HG02642 (cell line): Measurements from ENCODE around the gene DNAJC1.
"Not testable (repeated sequence)": the region's sequence is repeated elsewhere in the genome, so short reads cannot be mapped to it uniquely, and the experiment has no call there.

Source experiments
- ATAC-seq: cut with Tn5 transposase; IDR thresholded peaks from one replicate; pipeline ENCODE4 v1.9.1; 2021; ENCODE audit warnings: mild to moderate bottlenecking; ENCODE audit not compliant: unreplicated experiment, poor library complexity

DNAJC1 gene

DNA sequence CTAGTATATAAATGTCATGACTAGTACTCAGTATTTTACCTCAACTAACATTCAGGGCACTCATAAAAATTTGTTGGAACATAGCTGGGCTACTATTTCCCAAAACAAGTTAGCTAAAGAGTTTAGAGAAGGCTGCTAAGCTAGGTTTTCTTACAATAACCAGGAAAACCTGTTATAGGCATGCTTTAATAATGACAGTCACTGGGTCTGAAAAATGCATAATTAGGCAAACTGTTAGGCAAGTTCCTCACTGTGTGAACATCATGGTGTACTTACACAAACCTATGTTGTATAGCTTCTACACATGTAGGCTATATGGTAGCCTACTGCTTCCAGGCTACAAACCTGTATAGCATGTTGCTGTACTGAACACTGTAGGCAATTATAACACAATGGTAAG, 79.0 kb downstream of the DNAJC1 start:
- no peak for ATAC-seq

DNA sequence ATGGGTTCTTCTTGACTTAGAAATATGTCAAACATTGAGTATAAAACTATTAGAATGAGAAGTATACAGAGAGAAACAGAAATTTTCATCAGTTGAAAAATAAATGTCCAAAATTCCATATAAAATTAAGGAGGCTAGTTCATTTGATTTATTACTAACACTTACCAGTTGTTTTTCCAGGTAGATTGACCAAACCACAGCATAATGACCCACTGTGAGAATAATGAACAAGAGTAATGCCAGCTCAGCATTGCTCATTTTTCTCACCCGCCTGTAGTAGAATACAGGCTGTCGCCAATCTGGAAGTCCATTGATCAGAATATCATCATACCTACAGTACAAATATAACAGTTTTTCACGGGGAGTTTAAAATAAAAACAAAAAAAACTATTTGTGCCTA, 82.9 kb downstream of the DNAJC1 start:
- no peak for ATAC-seq

DNA sequence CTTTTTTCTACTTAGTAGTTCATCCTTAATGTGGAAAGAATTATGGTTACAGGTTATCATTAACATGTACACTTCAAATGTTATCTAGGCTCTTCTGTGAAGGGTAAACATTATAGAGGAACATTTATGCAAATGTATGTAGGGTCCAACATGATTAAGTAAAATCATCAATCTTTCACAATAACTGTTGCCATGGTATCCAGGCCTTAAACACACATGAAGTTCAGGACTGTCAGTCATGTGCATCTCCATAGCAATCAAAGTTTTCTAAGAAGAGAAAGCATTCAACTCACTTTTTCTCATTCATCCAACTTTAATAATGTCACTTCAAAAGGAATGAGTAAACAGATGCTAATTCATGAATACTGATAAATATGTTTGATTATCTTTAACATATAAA, 83.6 kb downstream of the DNAJC1 start:
- no peak for ATAC-seq

DNA sequence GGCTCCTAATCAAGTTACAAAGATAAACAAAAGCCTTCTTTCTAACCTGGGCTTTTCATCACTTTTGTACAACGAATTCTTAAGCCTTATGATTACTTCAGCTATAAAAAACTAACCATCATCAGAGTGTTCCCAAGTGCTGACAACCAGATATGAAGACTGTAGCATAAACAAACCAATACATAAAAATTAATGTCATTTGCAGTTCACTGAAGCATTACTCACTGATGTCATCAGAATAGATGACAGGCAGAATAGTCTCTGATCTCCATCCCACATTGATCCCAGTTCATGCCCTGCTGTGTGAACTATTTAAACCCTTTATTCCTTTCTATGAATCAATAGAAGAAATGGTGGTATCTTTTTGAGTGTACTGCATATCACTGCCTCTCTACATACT, 84.4 kb downstream of the DNAJC1 start:
- ATAC-seq = no peak

DNA sequence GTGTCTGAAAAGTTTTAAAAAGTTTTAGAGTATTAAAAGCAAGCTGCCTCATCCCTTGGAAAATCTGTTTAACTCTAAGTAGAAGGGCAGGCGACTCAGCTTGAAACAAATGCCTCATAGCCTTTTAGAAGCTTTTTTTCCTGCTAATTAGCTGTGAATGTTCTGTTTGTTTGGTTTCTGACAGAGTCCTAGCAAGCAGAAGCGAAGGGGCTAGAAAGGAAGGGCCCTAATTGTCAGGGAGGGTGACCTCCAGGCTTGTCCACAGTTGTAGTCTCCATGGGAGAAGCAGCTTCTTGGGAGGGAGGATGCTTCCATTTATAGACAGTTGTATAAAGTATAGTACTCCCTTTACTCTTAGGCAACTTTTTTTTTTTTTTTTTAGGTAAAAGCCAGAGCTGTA, 90.9 kb downstream of the DNAJC1 start:
- ATAC-seq = no peak

DNA sequence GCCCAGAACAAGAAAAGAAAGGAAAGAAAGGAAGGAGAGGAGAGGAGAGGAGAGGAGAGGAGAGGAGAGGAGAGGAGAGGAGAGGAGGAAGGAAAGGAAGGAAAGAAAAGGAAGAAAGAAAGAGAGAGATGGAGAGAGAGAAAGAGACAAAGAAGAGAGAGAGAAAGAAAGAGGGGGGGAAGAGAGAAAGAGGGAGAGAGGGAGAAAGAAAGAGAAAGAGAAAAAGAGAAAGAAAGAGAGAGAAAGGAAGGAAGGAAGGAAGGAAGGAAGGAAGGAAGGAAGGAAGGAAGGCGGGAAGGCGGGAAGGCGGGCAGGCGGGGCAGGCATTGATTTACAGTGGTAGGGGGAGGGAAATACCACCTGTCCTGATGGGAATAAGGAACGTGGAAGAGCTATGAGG, 92.7 kb downstream of the DNAJC1 start:
- ATAC-seq = no peak

DNA sequence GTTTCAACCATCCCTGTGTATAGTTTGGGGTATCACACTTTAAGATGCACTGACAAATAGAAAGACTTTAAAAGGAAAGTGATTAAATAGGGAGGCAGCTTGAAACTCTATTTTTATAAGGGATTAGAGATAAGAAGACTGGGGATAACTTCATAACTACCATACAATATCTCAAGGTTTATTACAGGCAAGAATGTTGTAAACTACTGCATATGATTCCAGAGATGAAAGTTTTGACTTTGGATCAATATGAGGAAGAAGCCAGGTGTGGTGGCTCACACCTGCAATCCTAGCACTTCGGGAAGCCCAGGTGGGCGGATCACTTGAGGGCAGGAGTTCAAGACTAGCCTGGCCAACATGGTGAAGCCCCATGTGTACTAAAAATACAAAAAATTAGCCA, 96.1 kb downstream of the DNAJC1 start:
- no peak for ATAC-seq

DNA sequence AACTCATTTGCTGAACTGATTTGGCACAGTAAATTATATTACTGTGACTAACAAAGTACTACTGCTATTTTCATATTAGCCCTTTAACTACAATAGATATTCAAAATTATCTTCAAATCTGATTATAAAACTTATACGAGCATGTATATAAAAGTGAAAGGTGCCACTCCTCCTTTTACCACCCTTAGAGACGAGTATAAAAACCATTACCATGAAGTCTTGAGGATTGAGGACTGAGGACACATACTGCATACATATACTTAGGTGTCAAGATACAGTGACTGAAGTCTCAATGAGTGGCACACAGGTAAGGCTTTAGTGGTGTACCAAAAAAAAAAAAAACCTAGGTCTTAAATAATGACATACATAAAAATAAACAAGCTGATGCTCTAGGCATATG, 98.6 kb downstream of the DNAJC1 start:
- no peak for ATAC-seq

DNA sequence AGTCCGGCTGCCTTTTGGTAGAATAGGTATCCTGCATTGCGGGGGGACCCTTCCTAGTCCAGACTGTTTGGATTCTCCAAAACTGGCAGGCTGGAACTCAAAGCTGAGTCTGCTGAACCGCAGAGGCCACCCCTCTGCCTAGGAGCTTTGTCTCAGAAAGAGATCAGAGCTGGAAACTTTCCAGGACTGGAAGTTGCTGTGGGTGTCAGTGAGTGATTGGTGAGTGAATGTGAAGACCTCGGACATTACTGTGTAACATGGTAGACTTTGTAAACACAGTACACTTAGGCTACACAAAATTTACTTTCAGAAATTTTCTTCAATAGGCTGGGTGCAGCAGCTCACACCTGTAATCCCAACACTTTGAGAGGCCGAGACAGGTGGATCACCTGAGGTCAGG, 103.8 kb downstream of the DNAJC1 start:
- no peak for ATAC-seq

DNA sequence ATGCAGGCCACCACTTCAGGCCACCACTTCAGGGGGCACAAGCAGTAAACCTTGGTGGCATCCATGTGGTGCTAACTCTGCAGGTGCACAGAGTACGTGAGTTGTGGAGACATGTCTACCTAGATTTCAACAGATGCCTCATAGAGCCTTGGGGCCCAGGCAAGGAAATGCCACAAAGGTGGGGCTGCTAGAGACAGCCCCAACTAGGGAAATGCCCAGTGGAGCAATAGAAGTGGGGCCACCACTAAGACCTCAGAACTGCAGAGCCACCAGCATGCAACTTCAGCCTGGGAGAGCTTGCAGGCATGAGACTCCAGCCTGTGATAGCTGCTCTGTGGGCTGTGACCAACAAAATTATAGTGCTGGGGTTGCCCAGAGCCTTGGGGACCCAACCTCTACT, 107.6 kb downstream of the DNAJC1 start:
- ATAC-seq = no peak

DNA sequence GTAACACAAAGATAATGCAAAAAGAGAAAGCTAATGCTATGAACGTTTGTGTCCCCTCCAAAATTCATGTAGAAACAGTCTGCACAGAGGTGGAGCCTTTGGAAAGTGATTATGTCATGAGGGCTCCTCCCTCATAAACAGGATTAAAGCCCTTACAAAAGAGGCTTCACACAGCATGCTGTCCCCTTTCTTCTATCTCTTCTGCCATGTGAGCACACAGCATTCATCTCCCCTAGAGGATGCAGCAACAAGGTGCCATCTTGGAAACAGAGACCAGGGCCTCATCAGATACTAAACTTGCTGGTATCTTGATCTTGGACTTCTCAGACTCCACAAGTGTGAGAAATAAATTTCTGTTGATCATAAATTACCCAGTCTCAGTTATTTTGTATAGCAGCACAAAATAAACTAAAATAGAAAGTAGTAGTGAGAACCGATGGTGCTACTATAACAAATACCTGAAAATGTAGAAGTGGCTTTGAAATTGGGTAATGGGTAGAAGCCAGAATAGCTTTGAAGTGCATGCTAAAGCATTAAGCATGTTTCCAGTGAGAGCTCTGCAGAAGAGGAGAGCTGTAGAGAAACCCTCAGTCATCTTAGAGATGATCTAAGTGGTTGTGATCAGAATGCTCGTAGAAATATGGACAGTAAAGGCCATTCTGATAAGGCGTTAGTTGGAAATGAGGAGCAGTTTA, 108.7 kb downstream of the DNAJC1 start:
- ATAC-seq = no peak

DNA sequence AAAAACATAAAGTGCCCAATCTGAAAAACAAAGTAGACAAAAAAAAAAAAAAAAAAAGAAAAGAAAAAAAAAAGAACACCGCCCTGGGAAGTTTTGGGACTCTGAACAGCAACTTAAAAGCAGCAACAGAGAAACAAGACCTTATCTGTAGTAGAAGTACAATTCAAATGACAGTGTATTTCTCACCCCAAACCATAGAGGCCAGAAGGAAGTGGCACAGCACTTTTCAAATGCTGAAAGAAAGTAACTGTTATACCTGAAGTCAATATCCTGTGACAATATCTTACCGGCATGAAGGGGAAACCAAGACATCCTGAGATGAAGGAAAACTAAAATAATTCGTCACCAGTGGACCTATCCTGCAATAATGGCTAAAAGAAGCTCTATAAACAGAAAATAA, 112.1 kb downstream of the DNAJC1 start:
- ATAC-seq = no peak

DNA sequence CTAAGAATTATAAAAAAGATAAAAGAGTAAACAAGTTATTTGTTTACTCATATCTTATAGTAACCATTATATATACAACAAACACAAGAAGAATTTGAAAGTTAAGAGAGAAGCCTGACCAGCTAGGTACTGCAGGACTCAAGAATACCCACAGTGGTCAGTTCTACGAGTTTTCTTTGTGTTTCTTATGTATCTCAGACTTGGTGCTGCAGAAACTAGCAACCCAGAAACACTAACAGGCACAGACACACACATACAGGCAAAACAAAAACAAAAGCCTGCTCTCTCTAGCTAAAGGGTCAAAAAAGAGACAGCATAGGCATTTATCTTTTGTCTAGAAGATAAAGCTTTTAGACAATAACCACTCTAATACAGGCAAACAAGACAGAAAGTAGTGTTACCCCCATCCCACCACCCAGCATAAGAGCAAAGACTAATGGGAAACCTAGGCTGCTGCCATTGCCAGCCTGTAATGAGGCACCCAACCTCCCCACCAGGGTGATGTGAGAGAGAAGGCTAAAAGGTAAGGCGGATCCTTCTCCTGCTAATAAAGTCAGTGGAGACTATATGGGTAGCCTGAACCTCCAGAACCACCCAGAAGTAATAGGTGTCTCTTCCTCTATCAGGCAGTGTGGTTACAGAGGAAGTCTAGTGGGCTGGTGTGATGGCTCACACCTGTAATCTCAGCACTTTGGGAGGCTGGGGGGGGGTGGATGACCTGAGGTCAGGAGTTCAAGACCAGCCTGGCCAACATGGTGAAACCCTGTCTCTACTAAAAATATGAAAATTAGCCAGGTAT, 113.9 kb downstream of the DNAJC1 start:
- peak; percentile 27 for ATAC-seq

DNA sequence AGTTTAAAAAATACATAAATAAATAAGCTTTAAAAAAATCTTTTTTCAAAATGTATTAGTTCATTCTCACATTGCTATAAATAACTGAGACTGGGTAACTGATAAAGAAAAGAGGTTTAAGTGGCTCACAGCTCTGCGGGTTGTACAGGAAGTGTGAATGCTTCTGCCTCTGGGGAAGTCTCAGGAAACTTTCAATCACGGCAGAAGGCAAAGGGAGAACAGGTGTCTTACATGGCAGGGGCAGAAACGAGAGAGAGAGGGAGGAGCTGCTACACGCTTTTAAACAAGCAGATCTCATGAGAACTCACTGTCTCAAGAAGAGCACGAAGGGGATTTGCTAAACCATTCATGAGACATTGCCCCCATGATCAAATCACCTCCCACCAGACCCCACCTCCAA, 114.6 kb downstream of the DNAJC1 start:
- ATAC-seq = peak; percentile 95

DNA sequence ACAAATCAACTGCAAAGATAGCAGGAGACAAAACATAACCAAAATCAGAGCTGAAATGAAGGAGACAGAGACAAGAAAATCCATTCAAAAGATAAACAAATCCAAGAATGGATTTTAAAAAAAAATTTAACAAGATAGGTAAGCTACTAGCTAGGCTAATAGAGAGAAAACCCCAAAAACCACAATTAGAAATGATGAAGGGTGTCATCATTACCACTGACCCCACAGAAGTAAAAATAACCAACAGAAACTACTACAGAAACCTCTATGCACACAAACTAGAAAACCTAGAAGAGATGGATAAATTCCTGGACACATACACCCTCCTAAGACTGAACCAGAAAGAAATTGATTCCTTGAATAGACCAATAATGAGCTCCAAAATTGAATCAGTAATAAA, 117.6 kb downstream of the DNAJC1 start:
- no peak for ATAC-seq

DNA sequence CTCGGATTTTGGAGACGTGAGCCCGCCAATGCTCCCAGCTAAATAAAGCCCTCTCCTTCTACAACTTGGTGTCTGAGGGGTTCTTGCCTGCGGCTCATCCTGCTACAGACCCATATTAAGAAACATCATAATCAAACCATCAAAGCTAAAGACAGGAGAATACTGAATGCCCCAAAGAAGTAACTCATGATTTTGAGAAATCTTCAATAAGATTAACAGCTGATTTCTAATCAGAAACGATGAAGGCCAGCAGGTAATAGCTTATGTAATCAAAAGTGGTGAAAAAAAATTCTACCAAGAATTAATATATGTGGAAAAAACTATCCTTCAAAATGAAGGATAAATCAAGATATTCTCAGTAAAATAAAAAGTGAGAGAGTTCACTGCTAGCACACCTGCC, 130.3 kb downstream of the DNAJC1 start:
- ATAC-seq = no peak

DNA sequence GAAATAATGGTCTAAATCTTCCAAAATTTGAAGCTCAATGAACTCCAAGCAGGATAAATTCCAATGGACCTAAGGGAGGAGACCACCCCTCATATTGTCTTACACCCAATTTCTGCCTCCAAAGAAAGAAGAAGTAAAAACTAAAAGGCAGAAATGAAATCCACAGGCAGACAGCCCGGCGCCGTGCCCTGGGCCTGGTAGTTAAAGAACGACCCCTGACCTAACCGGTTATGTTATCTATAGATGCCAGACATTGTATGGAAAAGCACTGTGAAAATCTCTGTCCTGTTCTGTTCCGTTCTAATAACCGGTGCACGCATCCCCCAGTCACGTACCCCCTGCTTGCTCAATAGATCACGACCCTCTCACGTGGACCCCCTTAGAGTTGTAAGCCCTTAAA, 130.8 kb downstream of the DNAJC1 start:
- ATAC-seq = not testable (repeated sequence)

DNA sequence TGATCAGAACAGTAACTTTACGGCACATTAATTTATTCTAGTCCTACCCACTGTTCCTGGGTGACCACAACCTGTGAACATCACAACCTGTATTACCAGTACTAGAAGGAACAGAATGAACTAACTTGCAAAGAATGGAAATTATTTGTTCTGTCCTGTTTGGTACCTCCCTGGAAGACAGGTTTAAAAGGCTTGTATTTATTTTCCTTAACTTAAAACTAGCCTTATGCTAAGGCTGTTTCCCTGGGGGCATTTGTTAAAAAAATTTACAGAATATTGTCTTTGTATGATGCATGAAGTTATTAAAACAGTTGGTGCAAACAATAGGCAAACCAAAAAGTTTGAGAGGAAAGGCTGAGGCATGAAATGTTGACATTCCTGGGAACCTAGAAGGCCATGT, 132.7 kb downstream of the DNAJC1 start:
- no peak for ATAC-seq

DNA sequence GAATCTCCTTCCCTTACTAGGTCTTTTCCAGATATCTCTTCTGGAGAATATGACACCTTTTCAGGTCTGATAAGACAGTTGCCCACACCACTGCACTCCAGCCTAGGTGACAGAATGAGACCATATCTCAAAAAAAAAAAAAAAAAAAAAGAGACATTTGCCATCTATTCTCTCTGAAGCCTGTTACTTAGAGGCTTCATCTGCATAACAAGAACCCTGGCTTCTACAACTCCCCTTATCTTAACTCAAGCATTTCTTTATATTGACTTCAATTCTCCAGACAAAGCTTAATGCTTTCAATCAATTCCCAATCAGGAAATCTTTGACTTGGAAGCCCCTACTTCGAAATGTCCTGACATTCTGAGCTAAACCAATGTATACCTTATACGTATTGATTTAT, 134.4 kb downstream of the DNAJC1 start:
- ATAC-seq = not testable (repeated sequence)

DNA sequence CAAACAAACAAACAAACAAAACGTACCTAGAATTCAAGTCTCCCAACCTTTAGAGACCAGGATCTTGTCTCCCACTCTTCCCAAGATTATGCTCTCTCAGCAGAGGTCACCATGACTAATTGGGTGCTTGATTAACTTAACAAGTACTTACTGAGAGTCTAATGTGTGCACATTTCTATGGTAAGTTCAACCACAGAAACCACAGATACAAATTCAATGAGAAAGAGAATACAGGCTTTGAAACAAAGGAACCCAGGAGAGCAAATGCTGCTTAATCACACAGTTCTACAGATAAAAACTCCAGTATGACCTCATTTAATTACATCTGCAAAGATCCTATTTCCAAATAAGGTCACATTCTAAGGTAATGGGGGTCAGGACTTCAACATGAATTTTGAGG, 142.8 kb downstream of the DNAJC1 start:
- ATAC-seq = no peak

DNA sequence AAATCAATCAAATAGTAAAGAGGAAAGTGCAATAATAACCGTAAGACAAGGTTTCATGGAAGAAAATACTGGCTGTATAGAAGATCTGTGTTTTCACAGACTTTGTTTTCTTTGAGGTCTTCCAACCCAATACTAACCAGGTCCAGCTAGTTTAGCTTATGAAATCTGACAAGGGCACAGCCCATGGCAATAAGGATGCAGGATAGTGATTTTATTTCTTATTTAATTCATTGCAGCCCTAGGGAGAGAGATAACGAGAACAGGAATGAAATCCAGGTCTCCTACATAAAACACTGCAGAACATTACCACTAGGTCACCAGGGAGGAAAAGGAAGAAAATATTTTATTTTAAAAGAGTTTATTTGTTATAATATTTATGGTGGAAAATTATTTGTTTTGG, 145.1 kb downstream of the DNAJC1 start:
- ATAC-seq = no peak

DNA sequence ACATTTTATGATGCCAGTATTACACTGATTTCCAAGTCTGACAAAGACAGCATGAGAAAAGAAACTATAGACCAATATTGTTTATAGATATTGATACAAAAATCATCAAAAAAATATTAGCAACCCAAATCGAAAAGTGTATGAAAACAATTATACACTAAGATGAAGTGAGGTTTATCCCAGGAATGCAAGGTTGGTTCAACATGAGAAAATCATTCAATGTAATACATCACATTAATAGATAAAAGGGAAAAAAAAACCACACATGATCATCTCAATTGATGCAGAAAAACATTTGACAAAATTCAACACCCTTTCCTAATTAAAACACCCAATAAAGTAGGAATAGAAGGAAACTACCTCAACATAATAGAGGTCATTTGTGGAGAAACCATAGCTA, 153.9 kb downstream of the DNAJC1 start:
- ATAC-seq = no peak
